HG03025 (cell line): ENCODE measurements around the gene ALPK3.

Experiments
- ATAC-seq: cut with Tn5 transposase; IDR thresholded peaks from one replicate; pipeline ENCODE4 v1.9.1; 2021; ENCODE audit warnings: mild to moderate bottlenecking, moderate library complexity; ENCODE audit not compliant: unreplicated experiment, low FRiP score

Gene ALPK3

DNA sequence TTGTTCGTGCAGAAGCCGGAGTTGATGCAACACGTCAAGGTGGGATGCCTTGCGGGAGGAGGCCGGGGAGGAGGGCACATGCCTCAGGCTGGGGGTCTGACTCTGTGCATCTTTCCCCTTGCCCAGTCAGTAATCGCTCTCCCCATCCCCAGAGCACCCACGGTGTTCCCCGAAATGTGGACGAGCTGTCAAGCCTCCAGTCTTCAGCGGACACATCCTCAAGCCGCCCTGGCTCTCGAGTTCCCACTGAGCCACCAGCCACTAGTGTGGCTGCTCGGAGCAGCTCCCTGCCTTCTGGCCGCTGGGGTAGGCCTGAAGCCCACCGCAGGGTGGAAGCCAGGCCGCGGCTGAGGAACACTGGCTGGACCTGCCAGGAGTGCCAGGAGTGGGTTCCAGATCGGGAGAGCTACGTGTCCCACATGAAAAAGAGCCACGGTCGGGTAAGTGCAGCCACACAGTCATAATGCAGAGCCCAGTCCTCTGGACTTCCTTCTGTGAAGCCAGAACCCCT, 18.7 kb upstream of the ALPK3 start:
- ATAC-seq: no peak

DNA sequence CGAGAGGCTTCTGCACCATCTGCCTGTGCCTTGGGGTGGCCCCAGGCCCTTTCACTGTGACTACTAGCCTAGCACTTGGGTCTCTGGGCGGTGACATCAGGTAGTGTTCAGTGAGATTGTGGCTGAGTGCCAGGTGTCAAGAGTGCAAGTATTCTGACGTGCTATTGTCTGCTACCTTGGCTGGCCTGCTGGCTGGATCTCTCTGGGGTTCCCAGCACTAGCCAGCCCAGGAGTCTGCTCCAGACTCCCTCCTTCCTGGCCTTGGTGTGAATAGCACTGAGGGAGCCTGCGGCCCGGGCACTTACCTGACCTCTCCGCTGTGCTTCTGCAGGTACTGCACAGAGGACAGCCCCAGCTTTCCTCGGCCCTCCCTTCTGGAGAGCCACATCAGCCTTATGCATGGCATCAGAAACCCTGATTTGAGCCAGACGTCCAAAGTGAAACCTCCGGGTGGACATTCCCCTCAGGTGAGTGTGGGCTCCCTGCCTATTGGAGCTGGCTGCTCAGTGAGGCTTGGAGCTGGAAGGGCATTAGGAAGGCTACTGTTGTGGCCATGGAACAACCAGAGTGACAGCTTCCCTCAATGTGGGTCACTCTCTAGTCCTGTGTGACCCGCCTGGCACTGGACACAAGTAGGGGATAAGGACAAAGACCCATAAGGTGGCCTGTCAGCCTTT, 17.5 kb upstream of the ALPK3 start:
- no peak for ATAC-seq

DNA sequence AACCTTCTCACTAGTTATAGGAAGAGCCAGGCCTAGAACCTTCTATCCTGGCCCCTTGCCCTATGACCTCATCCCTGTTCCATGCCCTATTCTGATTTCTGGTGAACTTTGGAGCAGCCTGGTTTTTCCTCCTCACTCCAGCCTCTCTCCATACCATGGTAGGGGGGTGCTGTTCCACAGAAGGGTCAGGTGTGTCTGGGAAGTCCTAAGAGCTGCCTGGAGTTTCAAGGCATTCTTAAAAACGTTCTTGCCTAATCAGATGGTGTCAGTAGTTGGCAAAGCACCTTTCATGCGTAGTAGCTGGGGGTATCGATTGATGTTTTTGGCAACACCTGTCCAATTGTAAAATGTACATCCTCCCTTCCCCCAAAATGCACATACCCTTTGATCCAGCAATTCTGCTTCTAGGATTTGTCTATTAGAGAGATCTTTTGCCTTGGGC, 16.8 kb upstream of the ALPK3 start:
- no peak for ATAC-seq

DNA sequence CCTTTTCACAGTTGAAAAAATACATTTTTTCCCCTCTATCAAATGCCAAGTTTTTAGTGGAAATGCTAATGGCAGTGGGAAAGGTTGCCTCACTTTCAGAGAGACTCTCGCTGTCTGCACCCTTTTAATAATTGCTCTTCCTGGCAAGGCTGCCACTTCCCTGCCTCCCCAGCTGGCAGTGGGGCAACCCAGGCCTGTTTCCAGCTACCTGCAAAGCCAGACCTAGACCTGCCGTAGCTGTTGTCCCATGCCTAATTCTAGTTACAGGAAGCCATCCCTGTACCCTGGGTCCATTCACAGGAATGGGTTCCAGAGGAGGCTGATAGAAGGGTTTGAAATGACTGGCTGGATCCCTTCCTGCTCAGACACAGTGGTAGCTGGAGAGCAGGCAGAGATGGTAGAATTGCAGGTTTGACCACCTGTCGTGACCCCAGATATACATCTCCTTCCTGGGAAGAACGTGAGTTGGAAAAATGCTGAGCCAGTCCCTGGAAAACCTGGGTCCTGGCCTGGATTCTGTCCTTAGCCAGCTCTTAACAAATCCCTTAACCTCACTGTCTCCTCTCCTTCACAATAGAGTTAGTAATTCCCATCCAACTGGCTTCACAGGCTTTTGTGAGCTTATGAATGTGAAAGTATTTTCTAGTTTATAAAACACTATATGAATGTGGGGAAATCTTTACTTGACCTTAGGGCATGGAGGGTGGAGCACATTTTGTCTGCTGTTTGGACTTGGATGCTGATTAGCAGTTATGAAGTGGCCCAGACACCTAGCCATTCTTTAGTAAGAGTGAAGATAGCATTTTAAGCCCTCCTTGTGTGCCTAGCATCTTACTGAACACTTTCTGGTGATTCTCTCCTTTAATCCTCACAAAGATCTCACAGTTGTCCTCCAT, 12.9 kb upstream of the ALPK3 start:
- ATAC-seq: no peak

DNA sequence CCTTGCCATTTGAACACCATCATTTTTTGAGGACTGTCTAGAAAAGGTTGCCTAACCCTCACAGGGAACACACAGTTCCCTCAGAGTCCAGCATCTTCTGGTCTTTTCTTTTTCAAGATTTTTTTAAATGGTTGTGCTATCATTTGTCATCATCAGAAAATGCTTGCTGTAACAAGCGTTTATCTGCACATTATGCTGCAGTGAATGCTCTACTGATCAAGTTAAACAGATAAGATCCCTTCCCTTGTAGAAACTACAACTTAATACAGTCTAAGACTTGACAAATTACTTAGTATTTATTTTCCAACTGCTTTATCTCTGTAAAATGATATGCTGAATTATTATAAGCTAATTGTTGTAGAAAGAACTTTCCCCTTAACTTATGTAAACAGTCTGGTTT, 11.9 kb upstream of the ALPK3 start:
- no peak for ATAC-seq

DNA sequence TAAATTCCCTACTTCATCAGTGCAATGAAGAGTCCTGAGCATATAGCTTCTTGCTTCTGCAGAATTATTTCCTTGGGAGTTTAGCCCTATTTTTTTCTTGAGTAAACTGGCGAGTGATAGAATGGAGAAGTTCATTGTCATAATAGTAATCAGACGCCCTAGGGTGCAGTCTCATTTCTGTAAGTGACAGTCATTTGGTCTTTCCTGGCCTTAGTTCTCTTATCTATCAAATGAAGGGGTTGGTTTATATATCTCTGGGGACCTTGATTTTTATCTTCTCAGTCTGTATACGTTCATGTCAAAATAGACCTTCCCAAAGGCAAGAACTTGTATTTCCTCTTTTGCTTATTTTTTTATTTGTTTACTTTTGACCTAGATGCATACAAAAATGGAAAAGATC, 9.9 kb upstream of the ALPK3 start:
- no peak for ATAC-seq

DNA sequence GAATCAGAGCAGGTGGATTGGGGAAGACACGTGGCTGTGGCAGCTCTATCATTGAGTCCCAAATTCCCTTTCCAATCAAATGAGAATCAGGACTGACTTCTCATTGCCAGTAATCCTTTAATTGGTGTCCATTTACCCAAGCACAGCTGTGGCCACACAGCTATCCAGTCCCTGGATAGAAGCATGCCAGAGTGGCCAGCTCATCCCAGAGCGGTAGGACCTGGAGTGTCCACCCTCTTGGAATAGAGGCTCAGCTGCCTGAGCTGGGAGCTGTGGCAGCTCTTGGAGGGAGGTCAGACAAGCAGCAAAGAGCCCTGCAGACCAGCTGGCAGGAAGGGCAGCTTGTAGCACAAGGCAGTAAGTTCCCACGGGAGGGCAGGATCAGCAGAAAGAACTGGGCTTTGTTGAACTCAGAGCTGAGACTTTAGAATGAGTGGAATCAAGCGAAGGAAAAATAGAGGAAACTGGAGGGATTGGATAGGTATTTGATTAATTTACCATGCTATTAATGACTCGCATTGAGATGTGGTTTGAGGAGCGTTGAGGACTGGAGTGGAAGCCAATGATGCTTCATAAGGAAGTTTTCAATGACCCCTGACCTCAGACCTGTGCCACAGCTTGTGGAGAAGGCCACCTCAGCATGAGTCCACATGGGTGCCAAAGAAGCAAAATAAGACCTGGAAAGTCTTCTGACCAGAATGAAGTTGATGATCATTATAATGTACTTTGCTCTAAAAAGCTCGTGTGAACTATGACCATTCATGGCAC, 6.9 kb upstream of the ALPK3 start:
- no peak for ATAC-seq

DNA sequence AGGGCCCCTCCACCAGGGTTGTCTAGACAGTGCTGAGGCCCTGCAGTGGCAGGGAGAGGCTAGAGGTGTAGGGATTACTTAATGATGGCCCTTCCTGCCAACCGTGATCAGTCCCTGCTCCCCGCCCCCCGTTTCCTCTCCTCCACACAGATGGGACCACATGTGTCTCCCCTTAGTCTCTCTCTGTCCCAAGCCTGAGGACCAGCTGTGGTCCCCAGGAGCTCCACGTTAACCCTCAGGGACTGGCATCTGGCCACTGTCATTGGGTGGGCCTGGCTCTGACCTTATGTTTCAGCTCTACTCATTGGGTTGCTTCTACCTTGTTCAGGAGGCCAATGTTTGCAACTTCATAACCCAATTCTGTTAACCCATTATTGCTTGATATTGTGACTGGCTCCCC, 6.0 kb upstream of the ALPK3 start:
- ATAC-seq: no peak

DNA sequence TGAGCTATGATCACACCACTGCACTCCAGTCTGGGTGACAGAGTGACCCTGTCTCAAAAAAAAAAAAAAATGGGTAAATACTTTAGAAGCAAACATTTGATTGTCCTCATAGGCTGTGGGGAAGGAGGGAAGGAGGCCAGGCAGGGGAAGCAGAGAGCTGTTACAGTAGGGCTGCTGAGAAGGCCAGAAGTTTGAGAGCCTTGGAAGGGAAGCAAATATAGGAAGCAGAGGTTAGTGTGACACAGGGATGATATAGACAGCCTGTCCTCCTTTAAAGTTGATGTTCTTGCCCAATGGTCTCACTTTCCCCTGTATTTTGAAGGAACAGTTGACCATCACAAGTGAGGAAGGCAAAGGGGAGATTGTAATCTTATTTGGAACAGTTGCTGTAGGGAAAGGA, 5.3 kb upstream of the ALPK3 start:
- ATAC-seq: no peak

DNA sequence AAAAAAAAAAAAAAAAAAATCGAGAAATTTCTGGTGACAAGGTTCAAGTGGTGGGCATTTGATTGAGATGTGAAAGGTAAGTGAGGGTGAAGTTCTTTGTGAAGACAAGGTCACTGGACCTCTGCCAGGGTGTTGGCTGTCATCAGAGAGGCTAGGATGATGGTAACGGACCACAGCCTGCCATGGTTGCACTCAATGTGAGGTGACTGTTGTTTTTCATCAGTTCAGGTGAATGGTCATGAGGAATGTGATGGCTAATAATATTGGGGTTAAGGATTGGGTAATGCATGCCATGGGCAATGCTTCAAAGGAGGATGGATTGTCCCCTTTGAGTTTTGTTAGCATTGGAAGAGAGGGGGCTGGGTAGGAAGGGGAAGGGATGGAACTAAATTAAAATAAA, 4.3 kb upstream of the ALPK3 start:
- ATAC-seq: no peak

DNA sequence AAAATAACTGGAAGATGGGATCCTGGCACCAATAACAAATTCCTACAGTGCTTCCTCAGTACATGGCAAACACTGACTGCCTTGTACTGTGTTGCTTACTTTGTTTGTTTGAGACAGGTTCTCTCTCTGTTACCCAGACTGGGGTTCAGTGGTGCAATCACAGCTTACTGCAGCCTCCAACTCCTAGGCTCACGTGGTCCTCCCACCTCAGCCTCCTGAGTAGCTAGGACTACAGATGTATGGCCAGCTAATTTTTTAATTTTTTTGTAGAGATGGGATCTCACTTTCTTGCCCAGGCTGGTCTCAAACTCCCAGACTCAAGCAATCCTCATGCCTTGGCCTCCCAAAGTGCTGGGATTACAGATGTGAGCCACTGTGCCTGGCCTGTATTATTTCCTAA, 3.7 kb upstream of the ALPK3 start:
- ATAC-seq: no peak

DNA sequence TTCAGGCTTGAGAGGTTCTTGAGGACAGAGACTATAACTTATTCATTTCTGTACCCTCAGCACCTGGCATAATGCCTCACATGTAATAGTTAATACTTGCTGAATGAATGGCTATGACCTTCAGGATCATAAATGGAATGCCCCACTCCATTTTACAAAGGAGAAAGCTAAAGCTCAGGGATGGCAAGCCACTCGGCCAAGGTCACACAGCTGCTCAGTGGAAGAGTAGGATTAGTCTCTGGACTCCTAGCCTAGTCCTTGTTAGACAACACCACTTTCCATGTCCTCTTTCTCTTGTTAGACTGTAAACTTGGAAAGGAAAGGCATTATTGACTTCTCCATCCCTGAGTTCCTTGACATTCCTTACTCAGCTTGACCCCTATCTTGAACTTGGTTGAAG, 3.2 kb upstream of the ALPK3 start:
- no peak for ATAC-seq

DNA sequence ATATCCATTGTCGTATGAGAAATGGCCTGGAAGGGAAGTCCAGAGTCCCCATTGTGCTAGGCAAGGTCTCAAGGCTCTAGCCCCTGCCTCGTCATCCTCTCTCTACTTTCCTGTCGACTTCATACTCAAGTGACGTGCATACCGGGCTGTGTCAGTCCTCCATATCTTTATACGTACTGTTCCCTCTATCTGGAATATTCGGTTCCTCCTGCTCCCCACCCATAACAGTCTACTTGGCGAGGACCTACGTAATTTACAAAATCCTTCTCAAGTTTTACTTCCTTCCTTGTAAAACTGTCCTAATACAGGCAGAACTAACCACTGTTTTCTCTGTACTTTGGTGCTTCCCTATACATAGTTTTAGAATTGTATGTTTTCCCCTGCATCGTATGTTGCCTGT, 2.2 kb upstream of the ALPK3 start:
- no peak for ATAC-seq

DNA sequence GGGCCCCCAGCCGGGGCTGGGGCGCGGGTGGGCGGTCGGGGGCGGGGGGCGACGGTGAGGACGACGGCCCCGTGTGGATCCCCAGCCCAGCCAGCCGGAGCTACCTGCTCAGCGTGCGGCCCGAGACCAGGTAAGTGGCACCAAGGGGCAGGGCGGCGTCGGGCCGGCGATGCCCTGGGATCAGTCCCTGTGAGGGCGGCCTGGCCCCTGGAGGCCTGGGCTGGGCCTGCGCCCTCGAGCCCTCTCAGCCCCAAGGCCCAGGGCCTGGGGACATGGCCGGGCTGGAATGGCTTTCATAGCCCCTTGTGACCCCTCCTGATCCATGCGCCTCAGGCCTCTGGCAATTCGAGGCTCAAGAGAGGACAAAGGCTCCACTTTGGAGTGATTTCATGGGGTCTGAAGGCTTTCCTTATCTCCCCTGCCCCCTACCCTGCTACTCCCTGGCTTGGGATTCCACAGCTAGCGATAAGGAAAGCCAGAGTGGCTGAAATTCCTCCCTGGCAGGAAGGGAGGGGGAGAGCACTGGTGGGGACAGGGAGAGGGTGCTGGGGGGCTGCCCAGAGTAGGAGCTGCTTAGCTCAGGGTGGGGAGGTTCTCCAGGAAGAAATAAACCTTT, 418 bp downstream of the ALPK3 start:
- ATAC-seq: no peak

DNA sequence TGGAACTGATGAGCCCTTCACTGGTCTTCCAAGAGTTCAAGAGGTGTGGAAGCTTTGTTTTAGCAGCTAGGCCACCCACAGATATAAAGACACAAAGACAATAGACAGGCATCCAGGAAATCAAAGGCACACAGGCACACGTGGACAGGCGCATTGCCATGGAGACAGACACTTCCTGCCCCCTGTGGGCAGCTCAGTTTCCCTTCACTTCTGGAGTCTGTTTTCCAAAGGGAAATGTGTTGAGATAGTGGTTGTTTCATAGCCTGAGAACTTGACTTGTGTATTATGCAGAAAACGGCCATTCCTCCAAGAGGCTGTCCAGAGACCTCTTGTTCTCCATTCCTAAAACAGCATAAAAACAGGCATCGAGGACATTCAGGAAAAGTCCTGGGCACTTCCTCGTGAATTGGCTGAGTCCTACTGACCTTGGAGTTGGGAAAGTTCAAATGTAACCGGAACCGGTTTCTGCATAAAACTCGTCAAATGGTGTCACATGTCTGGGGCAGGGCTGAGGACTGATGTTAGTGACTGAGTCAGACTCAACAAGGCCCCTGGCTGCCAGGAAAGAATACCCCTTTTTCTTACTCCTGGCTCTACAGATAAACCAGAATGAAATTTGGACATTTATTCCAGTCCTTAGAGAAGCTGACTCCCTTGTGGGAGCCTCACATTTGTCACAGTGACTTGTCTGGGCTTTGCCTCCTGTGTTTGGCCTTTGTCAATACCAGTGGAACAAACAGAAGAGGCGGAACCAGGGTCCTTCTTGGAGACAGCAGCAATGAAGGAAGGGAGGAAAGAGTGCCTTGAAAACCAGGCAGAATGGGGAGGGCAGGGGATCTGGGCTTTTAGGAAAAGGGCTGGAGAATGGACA, 1.3 kb downstream of the ALPK3 start:
- ATAC-seq: no peak

DNA sequence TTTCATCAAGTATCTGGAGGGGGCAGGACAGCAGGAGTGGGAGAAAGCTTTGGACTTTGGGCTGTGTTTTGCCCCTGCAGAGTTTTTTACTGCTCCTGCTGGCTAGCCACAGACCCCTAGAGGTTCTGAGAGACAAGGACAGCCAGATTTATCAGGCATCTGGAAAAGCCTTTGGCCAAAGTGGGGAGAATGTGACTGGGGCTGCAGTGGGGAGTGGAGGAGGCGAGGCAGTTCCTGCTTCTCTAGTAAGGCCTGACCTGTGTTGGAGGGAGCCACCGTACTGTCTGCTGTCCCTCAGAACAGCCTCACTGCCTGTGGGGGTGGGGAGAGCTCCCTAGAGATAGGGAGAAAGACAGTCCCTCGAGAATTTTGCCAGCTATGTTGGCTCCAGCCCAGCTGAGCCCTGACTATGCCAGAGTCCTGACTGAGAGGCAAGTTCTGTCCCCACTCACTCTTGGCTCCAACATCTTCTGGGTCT, 2.2 kb downstream of the ALPK3 start:
- ATAC-seq: no peak

DNA sequence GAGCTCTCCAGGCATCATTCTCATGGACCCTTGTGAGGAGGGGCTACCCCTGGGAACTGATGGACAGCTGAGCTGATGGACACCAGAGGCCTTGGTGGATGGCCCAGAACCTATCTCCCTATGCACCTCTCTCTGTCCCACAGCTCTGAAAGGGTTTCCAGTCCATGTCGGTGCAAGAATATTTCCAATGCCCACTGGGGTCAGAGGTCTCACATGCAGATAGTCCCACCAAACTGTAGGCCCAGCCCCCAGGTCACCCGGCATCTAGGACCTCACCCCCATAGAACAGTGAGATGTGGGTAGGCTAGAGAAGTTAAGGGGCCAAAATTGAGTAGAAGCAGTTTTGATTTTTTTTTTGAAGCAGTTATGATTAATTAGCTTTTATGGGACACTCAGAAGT, 2.6 kb downstream of the ALPK3 start:
- ATAC-seq: no peak

DNA sequence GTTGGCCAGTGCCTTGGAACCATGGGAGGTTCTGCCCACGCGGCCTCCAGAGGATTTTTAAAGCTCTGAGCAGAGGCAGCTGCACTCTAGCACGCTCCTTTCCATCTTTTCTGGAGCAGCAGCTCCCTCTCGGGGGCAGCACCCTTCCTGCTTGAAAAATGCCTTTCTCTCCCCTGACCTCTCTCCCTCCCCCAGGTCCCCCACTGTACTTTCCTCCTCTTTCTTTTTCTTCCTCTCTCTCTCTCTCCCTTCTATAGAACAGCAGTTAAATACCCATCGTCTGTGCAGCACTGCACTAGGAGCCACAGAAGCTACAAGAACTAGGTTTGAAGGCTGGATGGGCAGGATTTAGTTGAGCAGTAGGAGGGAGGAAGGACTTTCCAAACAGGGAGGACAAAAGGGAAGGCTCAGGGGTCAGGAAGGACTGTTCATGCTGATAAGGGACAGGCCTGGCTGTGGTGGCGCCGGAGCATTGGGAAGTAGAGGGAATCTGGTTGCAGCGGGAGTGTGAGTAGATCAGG, 4.4 kb downstream of the ALPK3 start:
- ATAC-seq: no peak

DNA sequence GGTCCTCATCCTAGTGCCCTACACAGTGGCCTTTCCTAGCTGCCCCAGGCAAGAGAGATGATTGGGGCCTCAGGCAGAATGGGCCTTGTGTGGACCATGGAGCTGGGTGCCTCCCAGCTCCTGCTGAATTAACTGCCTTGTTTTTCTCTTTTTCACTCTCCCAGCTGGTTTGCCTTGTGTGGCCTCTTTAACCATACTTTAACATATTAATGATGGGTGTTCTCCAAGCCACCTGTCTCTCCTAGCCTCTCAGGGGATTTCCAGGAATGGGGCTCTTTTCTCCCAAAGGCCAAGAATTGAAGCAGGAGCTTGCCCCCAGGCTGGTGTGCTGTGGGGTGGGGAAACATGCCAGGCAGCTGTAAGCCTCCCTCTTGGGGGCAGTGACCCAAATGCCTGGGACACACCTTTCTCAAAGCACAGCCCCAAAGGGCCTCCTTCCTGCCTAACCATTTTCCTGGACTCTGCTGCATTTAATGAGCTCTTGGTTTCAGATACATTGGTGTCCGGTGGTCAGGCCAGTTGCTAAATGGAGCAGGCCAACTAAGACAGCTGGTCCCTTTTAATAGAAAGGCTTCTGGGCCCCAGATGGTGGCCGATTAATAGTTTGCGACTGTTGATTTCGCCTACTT, 5.6 kb downstream of the ALPK3 start:
- ATAC-seq: no peak
